K562 (cell line): ENCODE measurements around the gene C10orf105. TPM values are rescaled to one million over a fixed set of nuclear protein-coding genes. Genes with fewer than 3 reads are reported as not detected.

Experiments
- ATAC-seq: fragments of 200-7000 bp; cut with Tn5 transposase; 3 replicates; pipeline ENCODE4 v1.9.1; 2020; ENCODE audit warnings: moderate library complexity
- BruUV-seq: library from RNA; stranded (reverse); fragments of 400-500 nt; replicated peaks from 2 replicates; lab custom pipeline; 2021; lab: Mats Ljungman, UMichigan
- CTCF ChIA-PET: fragments of 300-600 bp; formaldehyde crosslinking; extraction: SDS; loops from one replicate; lab custom pipeline; 2021; ENCODE audit warnings: low intra/inter-chr PET ratio; lab: Yijun Ruan, JAX
- POLR2A ChIA-PET: fragments of 300-600, 350-650 bp; sonication (Branson Sonifier 250); formaldehyde crosslinking; extraction: SDS; loops from one replicate; lab custom pipeline; 2021; ENCODE audit warnings: antibody characterized with exemption, inconsistent platforms; lab: Yijun Ruan, JAX
- DNase-seq, 4 experiments: peaks; one replicate each; pipeline versions ENCODE4 v3.0.0 to v3.0.0-alpha.2; 2011 to 2018; ENCODE audit warnings: low spot score in 3 of 4, mixed read lengths in 3 of 4; ENCODE audit errors: extremely low read depth in 1 of 4
- FAIRE-seq: peaks from 2 replicates; lab custom pipeline; 2011; peaks lifted over from hg19 to GRCh38; lab: Jason Lieb, UNC
- H2AFZ ChIP-seq: 2 replicates; pipeline ENCODE4 v1.6.0; 2011; ENCODE audit warnings: low read depth, low read length, control low read depth, inconsistent platforms
- H3K27ac ChIP-seq: fragments of 200-600 bp; 3 replicates; pipeline ENCODE4 v1.8.0; 2011; ENCODE audit warnings: low read depth, mild to moderate bottlenecking, control low read depth, inconsistent platforms, low read length, moderate library complexity, mixed read lengths; ENCODE audit errors: extremely low read depth
- H3K27me3 ChIP-seq, 2 experiments: fragments of 300-600 bp in 1 of 2; 2 replicates in 1 of 2; 3 replicates in 1 of 2; pipeline versions ENCODE4 v1.6.0 to v1.8.0; 2011; ENCODE audit warnings: inconsistent platforms in 2 of 2, low read length in 2 of 2, mild to moderate bottlenecking in 1 of 2, mixed read lengths in 1 of 2, moderate library complexity in 1 of 2; ENCODE audit not compliant: control insufficient read depth in 2 of 2, insufficient read depth in 2 of 2
- H3K36me3 ChIP-seq: fragments of 300-600 bp; 3 replicates; pipeline ENCODE4 v1.8.0; 2011; ENCODE audit warnings: mild to moderate bottlenecking, low read length, inconsistent platforms; ENCODE audit not compliant: control insufficient read depth, insufficient read depth
- H3K4me1 ChIP-seq, 2 experiments: fragments of 200-600 bp in 1 of 2; replicated peaks in 1 of 2; 2 replicates in 1 of 2; 3 replicates in 1 of 2; pipeline versions ENCODE4 v1.5.1 to v1.8.0; 2011; ENCODE audit warnings: inconsistent platforms in 2 of 2, low read length in 2 of 2, mild to moderate bottlenecking in 1 of 2, mixed read lengths in 1 of 2, moderate library complexity in 1 of 2; ENCODE audit not compliant: control insufficient read depth in 2 of 2, insufficient read depth in 2 of 2
- H3K4me2 ChIP-seq: 2 replicates; pipeline ENCODE4 v1.6.1; 2011; ENCODE audit warnings: low read length, control low read depth, inconsistent platforms, mixed read lengths; ENCODE audit not compliant: insufficient read depth
- H3K4me3 ChIP-seq: fragments of 200-600 bp; sonication (generic), shearing (Covaris generic); 2 replicates; pipeline ENCODE4 v1.5.1; 2016; ENCODE audit warnings: control low read depth, inconsistent platforms
- H3K79me2 ChIP-seq: fragments of 200-600 bp; 3 replicates; pipeline ENCODE4 v1.8.0; 2011; ENCODE audit warnings: low read length, inconsistent platforms; ENCODE audit not compliant: control insufficient read depth, insufficient read depth
- H3K9ac ChIP-seq, 2 experiments: 2 replicates each; pipeline versions ENCODE4 v1.6.0 to v1.6.1; 2011; ENCODE audit warnings: low read depth in 2 of 2, low read length in 2 of 2, control low read depth in 1 of 2, inconsistent platforms in 1 of 2, mild to moderate bottlenecking in 1 of 2, mixed read lengths in 1 of 2; ENCODE audit not compliant: insufficient read depth in 1 of 2
- H3K9me1 ChIP-seq: one replicate; pipeline ENCODE4 v1.6.0; 2011; ENCODE audit warnings: inconsistent platforms, mild to moderate bottlenecking, low read length, moderate library complexity; ENCODE audit not compliant: control insufficient read depth, insufficient read depth
- H3K9me3 ChIP-seq: replicated peaks from 2 replicates; pipeline ENCODE4 v1.5.1; 2011; ENCODE audit warnings: low read depth, low read length, inconsistent platforms; ENCODE audit not compliant: control insufficient read depth, insufficient read depth
- H4K20me1 ChIP-seq: replicated peaks from 2 replicates; pipeline ENCODE4 v1.6.1; 2011; ENCODE audit warnings: low read length, inconsistent platforms, mixed read lengths; ENCODE audit not compliant: control insufficient read depth, insufficient read depth
- CLOCK ChIP-seq: fragments of 250-450 bp; sonication (Bioruptor Pico); IDR thresholded peaks from 2 replicates; pipeline ENCODE4 v1.4.0; 2020; ENCODE audit warnings: mild to moderate bottlenecking, moderate library complexity, borderline replicate concordance
- RERE ChIP-seq: sonication (generic); formaldehyde crosslinking; IDR thresholded peaks from 2 replicates; pipeline ENCODE4 v1.8.0; 2023; ENCODE audit warnings: missing genetic modification reagents, mild to moderate bottlenecking, borderline replicate concordance
- SAFB2 ChIP-seq: fragments of 200-400 bp; formaldehyde crosslinking; IDR thresholded peaks from 2 replicates; pipeline ENCODE4 v1.6.1; 2018; ENCODE audit warnings: borderline replicate concordance, low read length, low read depth, moderate library complexity; ENCODE audit not compliant: severe bottlenecking
- SMC3 ChIP-seq: conservative IDR thresholded peaks from 2 replicates; pipeline ENCODE4 v1.6.1; 2011; ENCODE audit warnings: low read depth, low read length, improper control_type of control experiment; ENCODE audit not compliant: insufficient read depth
- TRIM24 ChIP-seq, 2 experiments: fragments of 450-650 bp; IDR thresholded peaks; 2 replicates each; pipeline ENCODE4 v1.6.1; 2016
- ZBTB7A ChIP-seq: IDR thresholded peaks from 2 replicates; pipeline ENCODE4 v1.6.1; 2011; ENCODE audit warnings: low read depth, mild to moderate bottlenecking, low read length, moderate library complexity, borderline replicate concordance; ENCODE audit not compliant: control insufficient read depth
- ZNF655 ChIP-seq: fragments of 250-450 bp; sonication (Bioruptor Pico); IDR thresholded peaks from 2 replicates; pipeline ENCODE4 v1.5.0; 2021
- ZNF785 ChIP-seq: fragments of 250-450 bp; sonication (Bioruptor Pico); IDR thresholded peaks from 2 replicates; pipeline ENCODE4 v1.4.0; 2020; ENCODE audit warnings: mild to moderate bottlenecking
- WGBS: fragments of 100-300 bp; shearing (Covaris generic); methylation state at CpG from one replicate; pipeline ENCODE4 v1.1.6; 2016; ENCODE audit warnings: low coverage, mixed read lengths; ENCODE audit not compliant: insufficient coverage; ENCODE audit errors: missing lambda C conversion rate; 5-methylcytosine and 5-hydroxymethylcytosine counted together
- in situ Hi-C: fragments of 300-500 bp; cut with MboI; formaldehyde crosslinking; loops from 4 replicates; pipeline ENCODE4 v1.15.0; 2018; ENCODE audit warnings: inconsistent platforms, mixed read lengths
- intact Hi-C: fragments of 100-400 bp; cut with micrococcal nuclease; formaldehyde crosslinking; loops from 2 replicates; pipeline ENCODE4 v1.14.2; 2022
- polyA plus RNA-seq, 8 experiments: library from polyadenylated mRNA; depleted of rRNA in 4 of 8; stranded (reverse) in 5 of 8; unstranded in 3 of 8; fragments of >200 nt; fragmentation: Nextera tagmentation in 2 of 8; fragmentation: Illumina TruSeq in 1 of 8; extraction: Ambion mirVana in 2 of 8; extraction: Trizol in 1 of 8; gene quantifications; 2 replicates each; pipeline versions ENCODE4 v1.2.1 to v1.2.3, GENCODE V29; 2011 to 2014; ENCODE audit warnings: inconsistent platforms in 1 of 8, missing spikeins in 1 of 8
- total RNA-seq, 7 experiments: library from RNA; depleted of rRNA in 6 of 7; stranded (reverse); fragments of >200 nt in 6 of 7; fragmentation: Illumina TruSeq in 2 of 7; extraction: Trizol in 2 of 7; gene quantifications; 2 replicates each; pipeline versions ENCODE4 v1.2.1 to v1.2.3, GENCODE V29; 2011 to 2021; ENCODE audit warnings: low replicate concordance in 1 of 7

C10orf105 gene
- total and polyA plus RNA-seq, 9 of the 15 experiments (the other 6 are each of a cell fraction or from before 2014, with no cell fraction given) = 0.03 to 0.25 (median 0.04) TPM; not detected in 3

- H3K4me3 ChIP-seq = no peak overlapping the region
- 0 out of 2 replicates have a peak, but pooled peaks have one; percentile 57 for TF ChIP-seq ZNF785 (CRISPR knock-in tag)
- TF ChIP-seq ZBTB7A = no peak
- TF ChIP-seq SAFB2 = no peak
- no peak for TF ChIP-seq RERE (CRISPR knock-in tag)
- no peak for TF ChIP-seq TRIM24 (IDR thresholded peaks at IDR 0.05)
- TF ChIP-seq ZNF655 (CRISPR knock-in tag) = no peak
- no peak for TF ChIP-seq SMC3
- peak; percentile 69; the same call in 1 of the 2 replicates for TF ChIP-seq CLOCK (CRISPR knock-in tag)
These were observed 28.3 kb upstream of the C10orf105 start for GRCh38 chr10:71747551-71748523.

More at GRCh38 chr10:71747551-71748523, 28.3 kb upstream of the C10orf105 start:
- Histone ChIP-seq H3K27me3 (no peaks in the 10 kb centered on the region), H3K27ac (peak overlapping the region; percentile 64), H3K79me2 (no peaks in the 10 kb centered on the region), H3K36me3 (no peaks in the 10 kb centered on the region), H2AFZ (peak overlapping the region; percentile 79), H3K4me2 (no peak overlapping the region), H3K9me1 (peaks cover 3% of the 10 kb centered on the region), H3K9me3 (no peaks in the 10 kb centered on the region), H3K9ac (peak overlapping the region in 1 of 2 experiments; percentile 86; a peak in 2 of 4 replicates), H3K4me1 (peaks cover 68 to 79% of the 10 kb centered on the region in 2 experiments), H4K20me1 (no peaks in the 10 kb centered on the region)
- FAIRE-seq (peak; percentile 57), ATAC-seq (0 out of 3 replicates have a peak, but pooled peaks have one; percentile 7), DNase-seq (peak in 2 of 4 experiments; percentile 36 to 49)
- intact Hi-C loops = loop anchor here (2.0 to 5.0 kb wide), 3 partner anchors 19 to 111 kb away; no protein-coding TSS in a partner anchor
- POLR2A ChIA-PET = interaction anchor here (0.9 to 1.8 kb wide), 7 partner anchors 8 to 23 kb away, joined by 3 to 6 read pairs (median 3); no protein-coding TSS in a partner anchor
- WGBS = 53% methylated on average over 14 of the region's 14 CpGs
- in situ Hi-C loops = no loop called here
- CTCF ChIA-PET = no interaction called here
- BruUV-seq = no TSS peak
